GM12872 (cell line): ENCODE measurements around the gene COG5.

Experiments
- TF ChIP-seq, protein P1 (sequence below): IDR thresholded peaks from 3 replicates; pipeline ENCODE4 v1.5.1; 2011; ENCODE audit warnings: low read depth, mild to moderate bottlenecking, low read length, moderate library complexity; ENCODE audit not compliant: insufficient read depth

COG5 gene

DNA sequence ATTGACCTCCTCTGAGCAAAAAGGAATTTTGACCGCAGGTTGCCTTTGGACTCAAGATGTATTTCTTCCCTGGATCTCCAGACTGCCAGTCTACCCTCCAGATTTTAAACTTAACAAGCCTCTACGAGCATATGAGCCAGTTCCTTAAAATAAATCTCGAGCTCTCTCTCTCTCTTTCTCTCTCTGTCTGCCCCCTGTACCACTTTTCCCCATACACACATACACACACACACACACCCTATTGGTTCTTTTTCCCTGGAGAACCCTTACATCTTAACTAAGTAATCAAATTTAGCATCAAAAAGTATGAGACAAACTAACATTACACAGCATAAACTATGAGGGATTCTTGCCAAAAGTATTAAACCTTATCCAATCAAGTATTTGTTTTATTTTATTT is 27.7 kb upstream of the COG5 start:
- TF ChIP-seq, protein P1, sequence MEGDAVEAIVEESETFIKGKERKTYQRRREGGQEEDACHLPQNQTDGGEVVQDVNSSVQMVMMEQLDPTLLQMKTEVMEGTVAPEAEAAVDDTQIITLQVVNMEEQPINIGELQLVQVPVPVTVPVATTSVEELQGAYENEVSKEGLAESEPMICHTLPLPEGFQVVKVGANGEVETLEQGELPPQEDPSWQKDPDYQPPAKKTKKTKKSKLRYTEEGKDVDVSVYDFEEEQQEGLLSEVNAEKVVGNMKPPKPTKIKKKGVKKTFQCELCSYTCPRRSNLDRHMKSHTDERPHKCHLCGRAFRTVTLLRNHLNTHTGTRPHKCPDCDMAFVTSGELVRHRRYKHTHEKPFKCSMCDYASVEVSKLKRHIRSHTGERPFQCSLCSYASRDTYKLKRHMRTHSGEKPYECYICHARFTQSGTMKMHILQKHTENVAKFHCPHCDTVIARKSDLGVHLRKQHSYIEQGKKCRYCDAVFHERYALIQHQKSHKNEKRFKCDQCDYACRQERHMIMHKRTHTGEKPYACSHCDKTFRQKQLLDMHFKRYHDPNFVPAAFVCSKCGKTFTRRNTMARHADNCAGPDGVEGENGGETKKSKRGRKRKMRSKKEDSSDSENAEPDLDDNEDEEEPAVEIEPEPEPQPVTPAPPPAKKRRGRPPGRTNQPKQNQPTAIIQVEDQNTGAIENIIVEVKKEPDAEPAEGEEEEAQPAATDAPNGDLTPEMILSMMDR, result no peak

GRCh38 chr7:107588529-107589130 is 24.9 kb upstream of the COG5 start:
- TF ChIP-seq, protein P1, result no peak

GRCh38 chr7:107584716-107585115 is 21.0 kb upstream of the COG5 start:
- TF ChIP-seq, protein P1, result no peak

GRCh38 chr7:107582875-107583274 is 19.2 kb upstream of the COG5 start:
- TF ChIP-seq, protein P1, result no peak

DNA sequence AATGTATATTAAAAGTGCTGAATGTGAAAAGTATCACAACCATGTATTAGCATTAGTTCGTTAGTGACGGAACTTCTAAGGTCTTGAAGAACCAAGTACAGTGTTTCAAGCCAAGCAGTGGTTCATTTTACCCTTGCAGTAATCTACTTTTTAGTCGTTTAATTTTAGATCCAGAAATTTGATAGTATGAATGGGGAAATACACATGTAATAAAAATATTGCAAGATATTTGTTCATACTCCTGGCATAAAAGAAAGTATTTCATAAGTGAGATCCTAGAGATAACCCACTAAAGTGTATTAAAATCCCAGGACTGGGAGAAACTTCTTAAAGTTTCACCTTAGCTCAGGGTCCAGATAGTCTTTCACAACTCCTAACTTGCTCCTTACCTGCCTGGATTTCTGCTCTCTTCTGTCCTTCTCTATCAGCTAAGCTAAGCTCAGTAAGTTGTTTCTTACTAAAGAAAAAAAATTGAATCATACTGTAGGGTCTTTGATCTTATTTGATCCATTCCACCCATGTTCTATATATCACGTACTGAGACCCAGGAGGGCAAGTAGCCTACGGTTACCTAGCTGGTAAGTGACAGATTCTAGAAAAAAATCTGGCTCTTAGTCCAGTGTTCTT is 17.8 kb upstream of the COG5 start:
- TF ChIP-seq, protein P1, result no peak

DNA sequence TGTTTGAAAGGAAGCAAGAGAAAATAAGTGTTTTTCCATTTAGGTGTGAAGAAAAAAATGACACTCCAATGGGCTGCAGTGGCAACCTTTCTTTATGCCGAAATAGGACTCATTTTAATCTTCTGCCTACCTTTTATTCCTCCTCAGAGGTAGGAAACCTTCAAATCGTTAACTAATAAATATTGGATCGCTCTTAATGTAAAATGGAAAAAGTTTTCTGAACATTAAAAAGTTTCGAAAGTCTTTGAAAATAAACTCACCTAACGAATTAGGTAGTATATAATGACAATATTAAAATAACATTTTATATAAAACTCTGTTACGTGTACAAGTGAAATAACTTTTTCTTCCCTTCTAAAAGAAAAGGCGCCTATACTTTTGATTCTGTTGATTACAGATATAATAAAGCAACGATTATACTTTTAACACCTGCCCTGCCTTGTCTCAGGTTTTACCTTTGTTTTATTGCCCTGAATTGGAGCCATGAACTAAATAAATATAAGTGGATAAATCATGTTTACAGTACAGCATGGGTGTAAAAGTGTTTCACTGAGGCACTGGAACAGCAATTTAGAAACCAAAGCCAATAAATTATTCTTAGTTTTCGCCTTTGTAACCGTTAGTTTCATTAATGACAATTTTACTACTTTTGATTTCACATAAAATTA is 17.1 kb upstream of the COG5 start:
- TF ChIP-seq, protein P1, result no peak

GRCh38 chr7:107579885-107580715 is 16.4 kb upstream of the COG5 start, which contains the start of gene BCAP29:
Gene BCAP29 (plus strand): TSS chr7:107580246. CDS start chr7:107580773, 527 bp downstream.
- TF ChIP-seq, protein P1, result peak; percentile 34; the same call in 1 of the 3 replicates
